AG04450 (cell line): ENCODE measurements around the gene NDE1. TPM values are rescaled to one million over a fixed set of nuclear protein-coding genes. Genes with fewer than 3 reads are reported as not detected.
"Not testable (repeated sequence)": the region's sequence is repeated elsewhere in the genome, so short reads cannot be mapped to it uniquely, and the experiment has no call there.

Source experiments
- CTCF ChIA-PET: fragments of 300-600, 350-600 bp; formaldehyde crosslinking; extraction: SDS; loops from one replicate; lab custom pipeline; 2022; ENCODE audit warnings: antibody characterized with exemption, inconsistent platforms; lab: Charles Lee
- POLR2A ChIA-PET: fragments of 350-600 bp; formaldehyde crosslinking; extraction: SDS; loops from one replicate; lab custom pipeline; 2021; ENCODE audit warnings: antibody characterized with exemption, inconsistent platforms; lab: Yijun Ruan, JAX
- DNase-seq: peaks from one replicate; pipeline ENCODE4 v3.0.0-alpha.2; 2011; ENCODE audit warnings: low read depth, low spot score
- H3K27ac ChIP-seq: one replicate; pipeline ENCODE4 v1.5.1; 2012; ENCODE audit warnings: low read depth, low read length, control low read depth
- H3K27me3 ChIP-seq: one replicate; pipeline ENCODE4 v1.6.0; 2012; ENCODE audit warnings: low read length; ENCODE audit not compliant: control insufficient read depth, insufficient read depth
- H3K4me3 ChIP-seq: 2 replicates; pipeline ENCODE4 v1.5.1; 2011; ENCODE audit warnings: mild to moderate bottlenecking, low read depth, low read length, control low read depth
- H3K9me3 ChIP-seq: 2 replicates; pipeline ENCODE4 v1.5.1; 2012; ENCODE audit warnings: low read length; ENCODE audit not compliant: control insufficient read depth, insufficient read depth
- CTCF ChIP-seq: IDR thresholded peaks from 2 replicates; pipeline ENCODE4 v1.5.1; 2011; ENCODE audit warnings: low read depth, low read length, control low read depth, inconsistent platforms
- polyA plus RNA-seq: library from polyadenylated mRNA; depleted of rRNA; stranded (reverse); fragments of >200 nt; gene quantifications from 2 replicates; pipeline ENCODE4 v1.2.3, GENCODE V29; 2011

The NDE1 gene
- polyA plus RNA-seq, 1 experiment = 29.9 TPM

GRCh38 chr16:15686287-15686686 is 36.2 kb downstream of the NDE1 start:
- Histone ChIP-seq H3K27me3 (no peaks in the 10 kb centered on the region), H3K9me3 (no peaks in the 10 kb centered on the region), H3K4me3 (no peak overlapping the region), H3K27ac (no peak overlapping the region)
- ChIA-PET POLR2A (interaction anchor here (0.9 kb wide), 1 partner anchor 14 kb away, joined by 3 read pairs; no protein-coding TSS in a partner anchor), CTCF (no interaction called here)
- no peak for DNase-seq
- TF ChIP-seq CTCF = no peak

- no peak overlapping the region for H3K27ac ChIP-seq
- CTCF ChIA-PET = interaction anchor here (1.1 kb wide), 1 partner anchor 48 kb away, joined by 3 read pairs; no protein-coding TSS in a partner anchor
- no peak overlapping the region for H3K4me3 ChIP-seq
- DNase-seq = no peak
- no peaks in the 10 kb centered on the region for H3K27me3 ChIP-seq
- no peaks in the 10 kb centered on the region for H3K9me3 ChIP-seq
- TF ChIP-seq CTCF = no peak
- POLR2A ChIA-PET = no interaction called here
These were observed 39.2 kb downstream of the NDE1 start for GRCh38 chr16:15689290-15689689.

GRCh38 chr16:15690296-15690695 is 40.3 kb downstream of the NDE1 start:
- no peak for DNase-seq
- POLR2A ChIA-PET = interaction anchor here (0.6 kb wide), 1 partner anchor 432 kb away, joined by 3 read pairs; no protein-coding TSS in a partner anchor
- CTCF ChIA-PET = interaction anchor here (1.0 to 1.1 kb wide), 2 partner anchors 13 to 49 kb away, joined by 3 read pairs; no protein-coding TSS in a partner anchor
- Histone ChIP-seq H3K4me3 (no peak overlapping the region), H3K9me3 (no peaks in the 10 kb centered on the region), H3K27me3 (no peaks in the 10 kb centered on the region), H3K27ac (no peak overlapping the region)
- TF ChIP-seq CTCF = no peak

GRCh38 chr16:15691046-15691445 is 41.0 kb downstream of the NDE1 start:
- ChIA-PET POLR2A (no interaction called here), CTCF (interaction anchor here (1.0 kb wide), 1 partner anchor 13 kb away, joined by 3 read pairs; no protein-coding TSS in a partner anchor)
- no peak for DNase-seq
- no peak for TF ChIP-seq CTCF
- Histone ChIP-seq H3K4me3 (no peak overlapping the region), H3K9me3 (no peaks in the 10 kb centered on the region), H3K27me3 (no peaks in the 10 kb centered on the region), H3K27ac (no peak overlapping the region)

GRCh38 chr16:15692508-15692907 is 42.5 kb downstream of the NDE1 start:
- H3K4me3 ChIP-seq, POLR2A ChIA-PET, CTCF ChIA-PET, H3K27ac ChIP-seq, H3K27me3 ChIP-seq, H3K9me3 ChIP-seq, DNase-seq: not testable (repeated sequence)
